Right cardiac atrium (tissue), 5 donors: ENCODE data around the gene DMRTC1B. TPM values are rescaled to one million over a fixed set of nuclear protein-coding genes. Genes with fewer than 3 reads are reported as not detected.
"Not testable (repeated sequence)": the region's sequence is repeated elsewhere in the genome, so short reads cannot be mapped to it uniquely, and the experiment has no call there.

Source experiments
- ATAC-seq, 2 donors: fragments of 200-7000 bp; cut with Tn5 transposase; one replicate each; pipeline versions ENCODE4 v1.8.0 to v1.9.1; 2020; ENCODE audit warnings: moderate library complexity in 2 of 2, mild to moderate bottlenecking in 1 of 2
- DNase-seq, 3 donors: peaks; one replicate each; pipeline ENCODE4 v3.0.0-alpha.2; 2020
- H3K27ac ChIP-seq: one replicate; pipeline ENCODE4 v1.5.1; 2013; ENCODE audit warnings: mild to moderate bottlenecking, low read length, control low read depth, moderate library complexity
- H3K27me3 ChIP-seq: one replicate; pipeline ENCODE4 v1.6.1; 2013; ENCODE audit not compliant: control insufficient read depth, insufficient read depth
- H3K4me1 ChIP-seq: one replicate; pipeline ENCODE4 v1.6.1; 2013; ENCODE audit warnings: low read length; ENCODE audit not compliant: control insufficient read depth, insufficient read depth
- H3K4me3 ChIP-seq: one replicate; pipeline ENCODE4 v1.5.1; 2013; ENCODE audit warnings: low read length, control low read depth
- H3K9me3 ChIP-seq: one replicate; pipeline ENCODE4 v1.6.1; 2013; ENCODE audit warnings: low read length; ENCODE audit not compliant: control insufficient read depth
- WGBS: extraction: QIAGEN DNeasy Blood & Tissue Kit; methylation state at CpG from one replicate; pipeline ENCODE4 v1.1.7; 2013; 5-methylcytosine and 5-hydroxymethylcytosine counted together
- intact Hi-C, 4 donors: fragments of 100-400 bp; cut with DNase I; formaldehyde crosslinking; loops; one replicate each; pipeline versions ENCODE4 v1.11.0 to v1.14.0; 2022 to 2023
- polyA plus RNA-seq: library from polyadenylated mRNA; stranded (reverse); fragments of 200-250 nt; gene quantifications from one replicate; pipeline ENCODE4 v1.2.3, GENCODE V29; 2013
- total RNA-seq, 4 donors: library from RNA; stranded (reverse); fragmentation: NEBNext Ultra II Directional; extraction: Animal tissue kit (Norgen Biotek cat#: 25700); gene quantifications; one replicate each; pipeline ENCODE4 v1.2.1, GENCODE V29; 2021
- donor health status: healthy with polysubstance abuse.
- donor health status: DM: no; HTN: yes; CAD: no.
- donor health status: DM: no; HTN: no; CAD: no.
- donor health status: DM: no; HTN: yes; CAD: no; lungs with severe emphysema.
- donor health status: DM: yes; HTN: yes; CAD: no.

Gene DMRTC1B
- total and polyA plus RNA-seq, 5 donors, result 0.14 TPM; not detected in 4

GRCh38 chrX:72783964-72784363, 7.3 kb downstream of the DMRTC1B start:
- H3K4me1 ChIP-seq, intact Hi-C loops, H3K4me3 ChIP-seq, H3K27ac ChIP-seq, ATAC-seq, DNase-seq, H3K27me3 ChIP-seq, H3K9me3 ChIP-seq: not testable (repeated sequence)
- WGBS, result no CpG with 5 or more reads among the region's 6 CpGs

DNA sequence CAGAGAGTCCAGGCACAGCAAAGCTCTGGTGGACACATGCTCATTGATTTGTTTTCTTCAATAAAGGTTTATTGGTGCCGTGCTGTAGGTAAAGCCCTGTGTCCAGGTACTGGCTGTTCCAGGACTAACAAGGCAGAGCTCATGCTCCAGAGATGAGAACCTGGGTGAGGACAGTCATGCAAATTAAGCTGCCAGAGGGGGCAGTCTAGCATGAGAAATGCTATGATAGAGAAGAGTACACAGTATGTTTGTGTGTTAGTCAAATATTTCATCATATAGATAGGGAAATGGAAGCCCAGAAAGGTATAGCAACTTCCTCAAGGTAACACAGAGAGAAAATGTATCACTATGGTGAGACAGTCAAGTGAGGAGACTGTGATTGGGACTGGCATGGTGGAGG, 11.5 kb downstream of the DMRTC1B start:
- WGBS, result no CpG with 5 or more reads among the region's 1 CpG
- H3K27ac ChIP-seq, ATAC-seq, H3K4me1 ChIP-seq, intact Hi-C loops, DNase-seq, H3K9me3 ChIP-seq, H3K4me3 ChIP-seq, H3K27me3 ChIP-seq: not testable (repeated sequence)

DNA sequence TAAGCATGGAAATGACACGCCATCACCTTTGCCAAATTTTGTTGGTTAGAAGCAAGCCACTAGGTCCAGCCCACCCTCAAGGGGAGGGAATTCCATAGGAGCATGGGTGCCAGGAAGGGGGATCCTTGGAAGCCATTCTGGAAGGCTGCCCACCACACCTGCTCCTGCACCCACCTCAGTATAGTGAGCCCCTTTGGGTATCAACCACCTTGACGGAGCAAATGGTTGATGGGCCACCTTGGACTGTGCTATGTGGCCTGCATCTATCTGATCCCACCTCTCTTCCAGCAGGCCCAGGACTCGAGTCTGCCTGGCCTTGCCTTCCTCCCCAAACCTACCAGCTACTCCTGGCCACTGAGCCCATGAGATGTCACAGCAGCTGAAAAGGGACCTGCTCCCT, 13.7 kb downstream of the DMRTC1B start:
- H3K27me3 ChIP-seq, intact Hi-C loops, H3K4me1 ChIP-seq, H3K4me3 ChIP-seq, H3K9me3 ChIP-seq, ATAC-seq, H3K27ac ChIP-seq, DNase-seq: not testable (repeated sequence)
- 100% methylated on average over 1 of the region's 3 CpGs for WGBS

DNA sequence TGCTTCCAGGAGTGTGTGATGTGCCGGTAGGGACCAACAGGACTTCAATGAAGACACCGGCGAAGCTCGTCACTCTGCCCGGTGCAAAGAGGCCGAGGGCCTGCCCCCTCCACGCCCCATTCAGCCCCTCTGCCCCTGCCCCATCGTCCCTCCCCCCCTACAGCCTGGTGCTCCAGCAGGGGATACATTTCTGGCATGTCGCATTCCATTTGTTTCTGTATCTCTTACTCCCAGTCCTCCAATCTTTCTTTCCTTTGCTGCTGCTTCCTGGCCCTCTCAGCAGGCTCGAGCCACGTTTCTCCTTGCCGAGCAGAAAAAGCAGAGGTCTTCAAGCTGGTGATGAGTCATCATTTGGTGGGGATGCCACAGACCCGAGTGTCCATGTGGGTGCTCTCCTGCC, 31.4 kb downstream of the DMRTC1B start, which contains the start of gene FAM236D:
Gene FAM236D (minus strand): TSS at position 101 of the 400 bp plus-strand sequence. CDS start 100 bp downstream, at position 1.
- intact Hi-C loops, H3K9me3 ChIP-seq, H3K4me3 ChIP-seq, H3K27ac ChIP-seq, H3K27me3 ChIP-seq, H3K4me1 ChIP-seq, ATAC-seq, DNase-seq: not testable (repeated sequence)
- WGBS, result no CpG with 5 or more reads among the region's 13 CpGs

GRCh38 chrX:72830701-72831100, 54.0 kb downstream of the DMRTC1B start:
- H3K27me3 ChIP-seq, intact Hi-C loops, ATAC-seq, H3K4me3 ChIP-seq, H3K4me1 ChIP-seq, H3K27ac ChIP-seq, DNase-seq, H3K9me3 ChIP-seq: not testable (repeated sequence)
- no CpG with 5 or more reads among the region's 13 CpGs for WGBS

- DNase-seq, H3K4me3 ChIP-seq, intact Hi-C loops, H3K27ac ChIP-seq, H3K9me3 ChIP-seq, ATAC-seq, H3K4me1 ChIP-seq, H3K27me3 ChIP-seq: not testable (repeated sequence)
- no CpG with 5 or more reads among the region's 2 CpGs for WGBS
Measured at GRCh38 chrX:72837532-72837931, 60.8 kb downstream of the DMRTC1B start.

GRCh38 chrX:72882898-72883297, 106.2 kb downstream of the DMRTC1B start:
- DNase-seq, H3K27me3 ChIP-seq, ATAC-seq, H3K4me1 ChIP-seq, H3K4me3 ChIP-seq, H3K9me3 ChIP-seq, H3K27ac ChIP-seq, intact Hi-C loops: not testable (repeated sequence)
- no CpG with 5 or more reads among the region's 2 CpGs for WGBS

- DNase-seq, H3K9me3 ChIP-seq, H3K27me3 ChIP-seq, ATAC-seq, H3K27ac ChIP-seq, H3K4me1 ChIP-seq, intact Hi-C loops, H3K4me3 ChIP-seq: not testable (repeated sequence)
- no CpG with 5 or more reads among the region's 14 CpGs for WGBS
Measured at GRCh38 chrX:72889740-72890139, 113.0 kb downstream of the DMRTC1B start.

Other genes starting within 250 kb of the DMRTC1B start
- 10 to 100 TPM; 15.5 to 21.1 (median 19.2) TPM for gene HDAC8, start 204.0 kb upstream of the DMRTC1B start, total RNA-seq
- 19.3 TPM for gene HDAC8, start 204.0 kb upstream of the DMRTC1B start, polyA plus RNA-seq
- gene PHKA1, start 62.6 kb upstream of the DMRTC1B start, total RNA-seq, result 10 to 100 TPM in 3 of 4 donors, 1 to 10 TPM in 1; 9.9 to 12.2 (median 11.5) TPM
- gene PHKA1, start 62.6 kb upstream of the DMRTC1B start, polyA plus RNA-seq, result 4.4 TPM
- gene FAM236B, start 5.8 kb downstream of the DMRTC1B start, total RNA-seq, result not detected
- gene FAM236B, start 5.8 kb downstream of the DMRTC1B start, polyA plus RNA-seq, result not detected
- gene FAM236D, start 31.3 kb downstream of the DMRTC1B start, total RNA-seq, result not detected
- not detected for gene FAM236D, start 31.3 kb downstream of the DMRTC1B start, polyA plus RNA-seq
- gene FAM236C, start 135.7 kb downstream of the DMRTC1B start, total RNA-seq, result not detected
- gene FAM236C, start 135.7 kb downstream of the DMRTC1B start, polyA plus RNA-seq, result not detected
- gene FAM236A, start 161.3 kb downstream of the DMRTC1B start, total RNA-seq, result not detected
- gene FAM236A, start 161.3 kb downstream of the DMRTC1B start, polyA plus RNA-seq, result not detected
- gene DMRTC1, start 166.9 kb downstream of the DMRTC1B start, total RNA-seq, result under 1 TPM in 1 of 4 donors, not detected in 3; 0.26 TPM
- gene DMRTC1, start 166.9 kb downstream of the DMRTC1B start, polyA plus RNA-seq, result not detected
- not detected for gene PABPC1L2B, start 226.0 kb downstream of the DMRTC1B start, total RNA-seq
- not detected for gene PABPC1L2B, start 226.0 kb downstream of the DMRTC1B start, polyA plus RNA-seq